Activated B cell treated with CpG ODN at 0.5 μM for 24 hours (primary cell): ENCODE measurements around the gene TNFRSF25. TPM values are rescaled to one million over a fixed set of nuclear protein-coding genes. Genes with fewer than 3 reads are reported as not detected.
"Not testable (repeated sequence)": the region's sequence is repeated elsewhere in the genome, so short reads cannot be mapped to it uniquely, and the experiment has no call there.

Source experiments
- ATAC-seq: fragments of 200-7000 bp; cut with Tn5 transposase; one replicate; pipeline ENCODE4 v1.10.0; 2021; ENCODE audit warnings: low read depth, mild to moderate bottlenecking, moderate library complexity
- CTCF ChIA-PET: fragments of 350-600 bp; sonication (Branson Sonifier 250); formaldehyde crosslinking; loops from one replicate; lab custom pipeline; 2021; ENCODE audit warnings: antibody characterized with exemption; lab: Charles Lee
- POLR2A ChIA-PET: fragments of 350-600 bp; sonication (Branson Sonifier 250); formaldehyde crosslinking; loops from one replicate; lab custom pipeline; 2021; ENCODE audit warnings: antibody characterized with exemption; lab: Charles Lee
- DNase-seq: peaks from one replicate; pipeline ENCODE4 v3.0.0; 2022
- H3K27ac Mint-ChIP-seq: one replicate; pipeline ENCODE4 v1.8.0; 2020; ENCODE audit warnings: mixed read lengths
- H3K27me3 Mint-ChIP-seq: one replicate; pipeline ENCODE4 v1.8.0; 2021; ENCODE audit warnings: mixed read lengths
- H3K36me3 Mint-ChIP-seq: one replicate; pipeline ENCODE4 v1.8.0; 2021; ENCODE audit warnings: low read depth, mixed read lengths
- H3K4me1 Mint-ChIP-seq: one replicate; pipeline ENCODE4 v1.8.0; 2021; ENCODE audit warnings: mixed read lengths
- H3K4me3 Mint-ChIP-seq: one replicate; pipeline ENCODE4 v1.8.0; 2020; ENCODE audit warnings: mild to moderate bottlenecking, mixed read lengths
- H3K9me3 Mint-ChIP-seq: one replicate; pipeline ENCODE4 v1.8.0; 2020; ENCODE audit warnings: mixed read lengths
- CTCF ChIP-seq: fragments of 200-600 bp; IDR thresholded peaks from one replicate; pipeline ENCODE4 v1.8.0; 2022; ENCODE audit warnings: antibody characterized with exemption, mild to moderate bottlenecking
- intact Hi-C: fragments of 100-400 bp; cut with micrococcal nuclease; formaldehyde crosslinking; loops from one replicate; pipeline ENCODE4 v1.15.1; 2024
- total RNA-seq: library from RNA; stranded (reverse); gene quantifications from 2 replicates; pipeline ENCODE4 v1.2.3, GENCODE V29; 2022

The TNFRSF25 gene
- total RNA-seq, 1 donor from 2014 or later, result 2.8 TPM

- intact Hi-C loops, result no loop called here
- H3K27ac Mint-ChIP-seq, result no peak overlapping the region
- peaks cover 38% of the 10 kb centered on the region for H3K27me3 Mint-ChIP-seq
- ChIA-PET CTCF (interaction anchor here (1.0 to 2.2 kb wide), 7 partner anchors 17 to 193 kb away, joined by 3 to 9 read pairs (median 4); no protein-coding TSS in a partner anchor), POLR2A (no interaction called here)
- no peaks in the 10 kb centered on the region for H3K36me3 Mint-ChIP-seq
- no peaks in the 10 kb centered on the region for H3K9me3 Mint-ChIP-seq
- ATAC-seq (peak; percentile 81), DNase-seq (peak; percentile 47)
- peaks cover 7% of the 10 kb centered on the region for H3K4me1 Mint-ChIP-seq
- no peak for TF ChIP-seq CTCF
- peak overlapping the region; percentile 35 for H3K4me3 Mint-ChIP-seq
Measured at GRCh38 chr1:6440198-6441126, 25.5 kb downstream of the TNFRSF25 start.

DNA sequence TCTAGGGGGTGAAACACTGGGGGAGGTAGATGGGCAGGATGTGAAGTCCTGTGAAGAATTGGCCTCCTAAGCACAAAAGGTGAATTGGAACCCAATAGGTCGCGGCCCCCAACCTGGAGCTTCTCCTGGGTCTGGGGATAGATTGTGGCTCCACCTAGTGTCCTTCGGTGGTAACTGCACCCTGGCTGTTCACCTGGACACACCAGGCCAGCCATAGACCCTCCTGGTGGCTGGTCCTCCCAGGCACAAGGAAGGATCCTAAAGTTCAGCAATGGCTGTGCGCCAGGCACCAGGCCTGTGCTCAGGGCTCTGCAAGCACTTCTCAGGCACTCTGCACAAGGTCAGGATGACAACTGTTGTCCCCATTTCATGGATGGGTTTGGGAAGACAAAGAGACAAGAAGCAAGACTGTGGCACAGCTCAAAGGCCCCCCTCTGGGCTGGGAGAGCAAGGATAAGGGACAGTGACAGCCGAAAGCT, 27.9 kb downstream of the TNFRSF25 start:
- DNase-seq, result peak; percentile 57
- H3K4me1 Mint-ChIP-seq, result peaks cover 7% of the 10 kb centered on the region
- H3K27ac Mint-ChIP-seq, result no peak overlapping the region
- H3K9me3 Mint-ChIP-seq, result no peaks in the 10 kb centered on the region
- TF ChIP-seq CTCF, result peak; percentile 68
- CTCF ChIA-PET, result interaction anchor here (0.7 to 2.8 kb wide), 10 partner anchors 11 to 191 kb away, joined by 3 to 26 read pairs (median 6); partner anchors contain the start of genes NOL9 and PLEKHG5
- H3K27me3 Mint-ChIP-seq, result peaks cover 44% of the 10 kb centered on the region
- no peak overlapping the region for H3K4me3 Mint-ChIP-seq
- intact Hi-C loops, result loop anchor here (1.0 kb wide), 2 partner anchors 15 to 192 kb away; no protein-coding TSS in a partner anchor
- POLR2A ChIA-PET, result no interaction called here
- H3K36me3 Mint-ChIP-seq, result no peaks in the 10 kb centered on the region
- peak; percentile 59 for ATAC-seq

GRCh38 chr1:6437012-6437700, 28.8 kb downstream of the TNFRSF25 start:
- ATAC-seq, H3K27ac Mint-ChIP-seq, DNase-seq, H3K4me3 Mint-ChIP-seq, intact Hi-C loops, H3K4me1 Mint-ChIP-seq, H3K36me3 Mint-ChIP-seq, POLR2A ChIA-PET, H3K9me3 Mint-ChIP-seq: not testable (repeated sequence)
- CTCF ChIA-PET, result interaction anchor here (0.7 to 2.8 kb wide), 10 partner anchors 10 to 191 kb away, joined by 3 to 26 read pairs (median 5); partner anchors contain the start of genes NOL9 and PLEKHG5
- H3K27me3 Mint-ChIP-seq, result peaks cover 44% of the 10 kb centered on the region

- H3K4me3 Mint-ChIP-seq, intact Hi-C loops, H3K4me1 Mint-ChIP-seq, H3K27ac Mint-ChIP-seq, ATAC-seq, DNase-seq, H3K36me3 Mint-ChIP-seq, H3K9me3 Mint-ChIP-seq, POLR2A ChIA-PET: not testable (repeated sequence)
- CTCF ChIA-PET, result interaction anchor here (0.8 to 1.7 kb wide), 2 partner anchors 10 to 187 kb away, joined by 3 to 6 read pairs; no protein-coding TSS in a partner anchor
- peaks cover 39% of the 10 kb centered on the region for H3K27me3 Mint-ChIP-seq
Measured at GRCh38 chr1:6436277-6436676, 29.7 kb downstream of the TNFRSF25 start.

DNA sequence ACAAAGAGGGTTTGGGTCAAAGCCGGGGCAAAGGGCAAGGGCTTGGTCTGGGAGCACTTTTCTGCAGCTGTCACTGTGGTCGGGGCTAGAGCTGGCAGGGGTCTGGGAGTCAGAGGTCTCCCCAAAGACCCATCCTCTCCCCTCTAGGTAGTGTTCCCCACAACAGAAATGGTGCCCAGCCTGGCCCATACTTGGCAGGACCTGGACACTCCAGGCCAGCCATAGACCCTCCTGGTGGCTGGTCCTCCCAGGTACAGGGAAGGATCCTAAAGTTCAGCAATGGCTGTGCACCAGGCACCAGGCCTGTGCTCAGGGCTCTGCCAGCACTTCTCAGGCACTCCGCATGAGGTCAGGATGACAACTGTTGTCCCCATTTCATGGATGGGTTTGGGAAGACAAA, 30.4 kb downstream of the TNFRSF25 start:
- no peak for TF ChIP-seq CTCF
- peaks cover 38% of the 10 kb centered on the region for H3K27me3 Mint-ChIP-seq
- intact Hi-C loops, result no loop called here
- ATAC-seq, result no peak
- CTCF ChIA-PET, result interaction anchor here (1.3 kb wide), 1 partner anchor 12 kb away, joined by 4 read pairs; no protein-coding TSS in a partner anchor
- H3K4me1 Mint-ChIP-seq, result peaks cover 7% of the 10 kb centered on the region
- no peaks in the 10 kb centered on the region for H3K36me3 Mint-ChIP-seq
- no peak overlapping the region for H3K27ac Mint-ChIP-seq
- POLR2A ChIA-PET, result no interaction called here
- no peak for DNase-seq
- no peak overlapping the region for H3K4me3 Mint-ChIP-seq
- H3K9me3 Mint-ChIP-seq, result no peaks in the 10 kb centered on the region
